Muscle of arm (tissue), 12 donors: ENCODE data around the gene MED27. TPM values are rescaled to one million over a fixed set of nuclear protein-coding genes. Genes with fewer than 3 reads are reported as not detected.

Experiments used
- DNase-seq: peaks from one replicate; pipeline ENCODE4 v3.0.0-alpha.2; 2013
- polyA plus RNA-seq, 12 donors: library from polyadenylated mRNA; unstranded; fragments of 120-200 nt; gene quantifications; one replicate each; pipeline ENCODE4 v1.2.1, GENCODE V29; 2013; ENCODE audit not compliant: insufficient read length in 12 of 12

The MED27 gene
- polyA plus RNA-seq, 12 donors: 7.8 to 14.9 (median 11.6) TPM; not detected in 1

DNA sequence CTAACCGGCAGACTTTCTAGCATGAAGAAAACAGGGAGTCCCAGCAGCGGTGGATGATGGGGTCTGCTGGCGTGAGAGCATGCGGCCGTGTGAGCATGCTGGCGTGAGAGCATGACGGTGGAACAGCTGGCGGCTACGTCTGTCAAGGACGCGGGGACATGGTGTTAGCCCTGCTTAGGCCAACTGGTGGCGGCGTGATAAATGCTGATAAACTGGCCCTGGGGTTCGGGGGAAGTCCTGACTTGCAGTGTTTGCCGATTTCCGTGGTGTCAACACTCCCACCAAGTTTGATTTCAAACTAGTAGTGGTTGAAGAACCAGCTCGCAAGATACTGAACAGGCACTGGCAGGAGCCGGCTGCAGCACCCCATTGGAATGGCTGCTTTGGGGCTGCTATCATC is 217.4 kb downstream of the MED27 start:
- DNase-seq: no peak

DNA sequence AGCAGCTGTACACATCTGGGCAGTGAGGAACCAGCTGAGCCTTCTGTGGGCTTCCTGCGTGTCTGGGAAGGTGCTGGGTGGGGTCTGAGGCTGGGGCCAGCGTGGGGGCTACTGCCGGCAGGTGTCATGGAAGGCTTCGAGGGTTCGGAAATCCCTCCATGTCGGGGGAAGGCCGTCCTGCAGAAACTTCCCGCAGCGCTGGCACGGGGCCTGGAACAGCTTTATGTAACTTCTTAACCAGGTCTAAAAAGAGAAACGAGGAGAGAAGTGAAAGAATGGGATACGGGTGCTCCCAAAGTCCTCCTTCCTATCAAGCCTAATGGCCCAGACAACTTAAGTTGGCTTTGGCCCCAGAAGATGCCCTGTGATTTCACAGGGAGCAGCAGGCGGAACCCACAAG is 219.2 kb downstream of the MED27 start:
- no peak for DNase-seq

GRCh38 chr9:131858147-131858546 is 221.5 kb downstream of the MED27 start:
- no peak for DNase-seq

GRCh38 chr9:131856105-131856504 is 223.6 kb downstream of the MED27 start:
- no peak for DNase-seq

- DNase-seq: no peak
Observed at GRCh38 chr9:131854896-131855613, 224.6 kb downstream of the MED27 start.

GRCh38 chr9:131854334-131854733 is 225.3 kb downstream of the MED27 start:
- DNase-seq: peak; percentile 48

- no peak for DNase-seq
Observed at GRCh38 chr9:131853434-131853833, 226.2 kb downstream of the MED27 start.

DNA sequence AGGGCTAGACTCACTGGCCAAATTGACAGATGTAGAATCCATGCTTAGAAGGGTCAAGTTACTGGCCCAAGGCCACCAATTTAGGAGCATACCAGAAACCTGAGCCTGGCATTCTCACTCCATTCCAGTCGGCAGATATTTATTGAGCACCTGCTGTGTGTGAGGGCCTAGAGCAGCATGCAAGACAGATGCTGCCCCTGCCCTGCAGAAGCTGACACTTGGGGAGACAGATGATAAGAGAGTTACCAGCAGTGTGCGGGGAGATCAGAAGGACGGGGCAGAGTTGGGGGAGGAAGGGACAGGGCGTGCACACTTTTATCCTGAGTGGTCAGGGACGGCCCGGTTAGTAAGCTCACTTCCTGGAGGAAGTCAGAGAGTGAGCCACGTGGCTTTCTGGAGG is 228.3 kb downstream of the MED27 start:
- no peak for DNase-seq

DNA sequence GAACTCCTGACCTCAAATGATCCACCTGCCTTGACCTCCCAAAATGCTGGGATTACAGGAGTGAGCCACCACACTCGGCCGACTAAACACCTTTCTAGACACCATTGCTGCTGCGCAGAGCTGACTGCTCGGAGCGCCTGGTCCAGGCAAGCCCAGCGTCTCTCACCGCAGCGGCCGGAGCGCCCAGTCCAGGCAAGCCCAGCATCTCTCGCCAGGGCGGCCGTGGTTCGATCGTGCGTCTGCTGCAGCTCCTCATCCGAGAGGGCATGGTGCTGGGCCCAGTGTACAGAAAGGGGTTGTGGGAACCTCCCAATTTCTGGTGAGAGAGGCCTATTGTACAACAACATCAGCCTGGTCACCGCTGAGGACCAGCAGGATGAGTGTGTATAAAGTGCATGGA is 230.3 kb downstream of the MED27 start:
- DNase-seq: no peak

- DNase-seq: no peak
Observed at GRCh38 chr9:131848570-131849160, 231.0 kb downstream of the MED27 start.

- DNase-seq: no peak
Observed at GRCh38 chr9:131847665-131848354, 231.9 kb downstream of the MED27 start.

- DNase-seq: no peak
Observed at GRCh38 chr9:131845305-131846298, 234.1 kb downstream of the MED27 start.

GRCh38 chr9:131844745-131845118 is 234.9 kb downstream of the MED27 start:
- no peak for DNase-seq

- no peak for DNase-seq
Observed at GRCh38 chr9:131843989-131844744, 235.5 kb downstream of the MED27 start.

DNA sequence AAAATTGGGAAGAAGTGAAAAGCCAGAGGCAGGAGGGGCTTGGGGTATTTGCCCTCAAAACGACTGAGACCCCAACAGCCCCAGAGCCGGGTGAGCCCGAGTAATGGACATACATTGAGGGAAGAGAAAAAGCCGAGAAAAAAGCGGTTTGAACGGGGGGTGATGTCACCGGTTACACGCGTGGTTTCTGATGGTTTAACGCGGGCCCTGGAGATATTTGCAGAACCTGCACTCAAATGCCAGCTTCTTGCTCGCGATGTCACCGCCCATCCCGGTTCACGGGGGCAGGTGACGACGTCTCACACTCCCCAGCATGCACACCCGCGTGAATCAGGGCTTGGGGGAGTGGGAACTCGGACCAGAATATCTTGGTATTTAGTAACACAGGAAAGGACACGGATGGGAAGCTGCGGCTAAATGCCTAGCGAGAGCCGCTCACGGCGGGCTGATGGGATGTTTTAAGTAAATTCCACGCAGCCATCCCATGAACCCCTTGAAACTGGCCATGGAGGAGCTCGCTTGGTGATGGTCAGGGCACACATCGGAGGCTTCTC is 237.8 kb downstream of the MED27 start:
- DNase-seq: no peak

GRCh38 chr9:131840751-131841702 is 238.6 kb downstream of the MED27 start:
- no peak for DNase-seq

GRCh38 chr9:131840220-131840619 is 239.4 kb downstream of the MED27 start:
- no peak for DNase-seq

DNA sequence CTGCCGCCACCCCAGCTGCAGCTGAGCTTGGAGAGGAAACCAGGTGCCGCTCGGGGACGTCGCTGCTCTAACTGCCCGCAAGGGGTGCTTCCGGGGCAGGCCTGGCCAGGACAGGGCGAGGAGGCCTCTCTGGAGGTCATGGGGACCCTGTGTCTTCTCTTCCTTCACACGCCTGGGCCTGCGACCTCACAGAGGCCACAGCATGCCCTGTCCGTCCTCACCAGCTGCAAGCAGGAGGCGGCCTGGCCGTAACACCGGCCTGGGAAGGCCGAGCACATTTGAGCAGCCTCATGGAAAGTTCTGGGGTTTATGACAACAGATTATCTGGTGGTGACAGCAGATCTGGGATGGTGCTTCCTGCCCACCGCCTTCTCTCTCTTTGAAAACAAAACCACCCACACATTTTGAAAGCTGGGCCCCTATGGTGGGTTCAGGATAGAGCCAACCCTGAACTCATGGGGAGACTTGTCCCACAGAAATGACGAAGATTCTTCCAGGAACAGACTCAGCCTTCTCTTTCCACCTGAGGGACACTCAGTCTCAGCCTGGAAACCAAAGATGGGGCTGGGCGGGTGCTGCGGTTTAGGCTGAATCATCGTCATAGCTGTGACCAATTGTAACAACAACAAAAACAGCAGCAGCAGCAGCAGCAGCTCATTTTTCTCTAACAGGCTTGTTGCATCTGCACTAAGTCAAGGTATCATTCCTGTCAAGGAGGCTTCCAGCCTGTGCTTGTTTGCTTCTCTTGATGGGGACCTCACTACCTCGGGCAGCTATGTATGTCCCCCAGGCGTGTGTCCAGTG is 240.2 kb downstream of the MED27 start:
- no peak for DNase-seq
